Transverse colon (tissue), 4 donors: Measurements from ENCODE around the gene DENND2A.

Source experiments
- CTCF ChIP-seq, 5 experiments: fragments of 200-600 bp in 3 of 5; fragments of 450-650 bp in 2 of 5; sonication (generic) in 3 of 5; IDR thresholded peaks; 1 replicate in 2 of 5; 2 replicates in 3 of 5; pipeline ENCODE4 v1.5.1; 2016 to 2017; ENCODE audit warnings: antibody characterized with exemption in 5 of 5, inconsistent platforms in 3 of 5, mild to moderate bottlenecking in 2 of 5, moderate library complexity in 1 of 5
- EP300 ChIP-seq: sonication (generic); formaldehyde crosslinking; IDR thresholded peaks from one replicate; pipeline ENCODE4 v1.6.1; 2017; ENCODE audit warnings: antibody characterized with exemption, low read depth
- POLR2A ChIP-seq: fragments of 450-650 bp; IDR thresholded peaks from one replicate; pipeline ENCODE4 v1.6.1; 2016; ENCODE audit warnings: antibody characterized with exemption, mild to moderate bottlenecking, moderate library complexity
- POLR2AphosphoS5 ChIP-seq, 3 donors: sonication (generic); formaldehyde crosslinking; IDR thresholded peaks; one replicate each; pipeline ENCODE4 v1.6.1; 2016; ENCODE audit warnings: antibody characterized with exemption in 3 of 3

- TF ChIP-seq CTCF (IDR thresholded peaks at IDR 0.05) (no peak), POLR2A (no peak), EP300 (no peak), POLR2AphosphoS5 (IDR thresholded peaks at IDR 0.05) (no peak)
Measured at GRCh38 chr7:140679186-140679585, 38.6 kb upstream of the DENND2A start.
